ENCODE data around the gene LGALS4.

The LGALS4 gene

GRCh38 chr19:38846097-38846496 is 33.4 kb upstream of the LGALS4 start:
- peaks cover 47% of the 10 kb centered on the region for H3K36me3 Mint-ChIP-seq
- H3K9me3 Mint-ChIP-seq, result no peaks in the 10 kb centered on the region
- H3K4me3 Mint-ChIP-seq, result peak overlapping the region; percentile 47
- H3K4me1 Mint-ChIP-seq, result peaks cover 76% of the 10 kb centered on the region
- peak overlapping the region; percentile 92 for H3K27ac Mint-ChIP-seq
- H3K27me3 Mint-ChIP-seq, result no peaks in the 10 kb centered on the region

- H3K4me1 Mint-ChIP-seq, result peaks cover 81% of the 10 kb centered on the region
- H3K27ac Mint-ChIP-seq, result peak overlapping the region; percentile 92
- H3K4me3 Mint-ChIP-seq, result peak overlapping the region; percentile 80
- peaks cover 50% of the 10 kb centered on the region for H3K36me3 Mint-ChIP-seq
- no peaks in the 10 kb centered on the region for H3K27me3 Mint-ChIP-seq
- H3K9me3 Mint-ChIP-seq, result no peaks in the 10 kb centered on the region
Observed at GRCh38 chr19:38845374-38846024, 32.8 kb upstream of the LGALS4 start.

- H3K36me3 Mint-ChIP-seq, result peaks cover 56% of the 10 kb centered on the region
- peak overlapping the region; percentile 87 for H3K27ac Mint-ChIP-seq
- peaks cover 91% of the 10 kb centered on the region for H3K4me1 Mint-ChIP-seq
- H3K9me3 Mint-ChIP-seq, result no peaks in the 10 kb centered on the region
- peak overlapping the region; percentile 80 for H3K4me3 Mint-ChIP-seq
- no peaks in the 10 kb centered on the region for H3K27me3 Mint-ChIP-seq
Observed at GRCh38 chr19:38844093-38844686, 31.4 kb upstream of the LGALS4 start.

- Mint-ChIP-seq H3K27me3 (no peaks in the 10 kb centered on the region), H3K9me3 (no peaks in the 10 kb centered on the region), H3K36me3 (peaks cover 49% of the 10 kb centered on the region), H3K4me3 (peak overlapping the region; percentile 80), H3K27ac (peak overlapping the region; percentile 72), H3K4me1 (peaks cover 92% of the 10 kb centered on the region)
Observed at GRCh38 chr19:38843175-38843758, 30.5 kb upstream of the LGALS4 start.

GRCh38 chr19:38842439-38843174 is 29.9 kb upstream of the LGALS4 start:
- peaks cover 45% of the 10 kb centered on the region for H3K36me3 Mint-ChIP-seq
- peak overlapping the region; percentile 90 for H3K27ac Mint-ChIP-seq
- H3K4me3 Mint-ChIP-seq, result peak overlapping the region; percentile 80
- H3K27me3 Mint-ChIP-seq, result no peaks in the 10 kb centered on the region
- H3K4me1 Mint-ChIP-seq, result peaks cover 86% of the 10 kb centered on the region
- H3K9me3 Mint-ChIP-seq, result no peaks in the 10 kb centered on the region

- peaks cover 45% of the 10 kb centered on the region for H3K36me3 Mint-ChIP-seq
- H3K27ac Mint-ChIP-seq, result peak overlapping the region; percentile 90
- peaks cover 82% of the 10 kb centered on the region for H3K4me1 Mint-ChIP-seq
- no peaks in the 10 kb centered on the region for H3K27me3 Mint-ChIP-seq
- peak overlapping the region; percentile 80 for H3K4me3 Mint-ChIP-seq
- H3K9me3 Mint-ChIP-seq, result no peaks in the 10 kb centered on the region
Observed at GRCh38 chr19:38841787-38842438, 29.2 kb upstream of the LGALS4 start.

- Mint-ChIP-seq H3K4me1 (peaks cover 79% of the 10 kb centered on the region), H3K4me3 (peak overlapping the region; percentile 80), H3K27ac (no peak overlapping the region), H3K9me3 (no peaks in the 10 kb centered on the region), H3K36me3 (peaks cover 46% of the 10 kb centered on the region), H3K27me3 (no peaks in the 10 kb centered on the region)
Observed at GRCh38 chr19:38841180-38841766, 28.5 kb upstream of the LGALS4 start.

GRCh38 chr19:38840583-38840968 is 27.8 kb upstream of the LGALS4 start:
- peak overlapping the region; percentile 59 for H3K4me3 Mint-ChIP-seq
- H3K36me3 Mint-ChIP-seq, result peaks cover 42% of the 10 kb centered on the region
- no peaks in the 10 kb centered on the region for H3K9me3 Mint-ChIP-seq
- peak overlapping the region; percentile 94 for H3K27ac Mint-ChIP-seq
- no peaks in the 10 kb centered on the region for H3K27me3 Mint-ChIP-seq
- H3K4me1 Mint-ChIP-seq, result peaks cover 72% of the 10 kb centered on the region

- Mint-ChIP-seq H3K9me3 (no peaks in the 10 kb centered on the region), H3K4me1 (peaks cover 67% of the 10 kb centered on the region), H3K4me3 (peak overlapping the region; percentile 47), H3K27ac (peak overlapping the region; percentile 84), H3K27me3 (no peaks in the 10 kb centered on the region), H3K36me3 (peaks cover 39% of the 10 kb centered on the region)
Observed at GRCh38 chr19:38839816-38840582, 27.3 kb upstream of the LGALS4 start.

GRCh38 chr19:38838986-38839761 is 26.4 kb upstream of the LGALS4 start:
- Mint-ChIP-seq H3K27ac (peak overlapping the region; percentile 83), H3K36me3 (peaks cover 35% of the 10 kb centered on the region), H3K9me3 (no peaks in the 10 kb centered on the region), H3K4me3 (peak overlapping the region; percentile 67), H3K4me1 (peaks cover 61% of the 10 kb centered on the region), H3K27me3 (no peaks in the 10 kb centered on the region)

GRCh38 chr19:38838208-38838985 is 25.7 kb upstream of the LGALS4 start:
- peaks cover 28% of the 10 kb centered on the region for H3K36me3 Mint-ChIP-seq
- peak overlapping the region; percentile 67 for H3K4me3 Mint-ChIP-seq
- H3K9me3 Mint-ChIP-seq, result no peaks in the 10 kb centered on the region
- peaks cover 53% of the 10 kb centered on the region for H3K4me1 Mint-ChIP-seq
- peak overlapping the region; percentile 83 for H3K27ac Mint-ChIP-seq
- no peaks in the 10 kb centered on the region for H3K27me3 Mint-ChIP-seq

GRCh38 chr19:38837656-38838121 is 24.9 kb upstream of the LGALS4 start:
- Mint-ChIP-seq H3K27me3 (no peaks in the 10 kb centered on the region), H3K36me3 (peaks cover 23% of the 10 kb centered on the region), H3K4me3 (no peak overlapping the region), H3K27ac (peak overlapping the region; percentile 30), H3K9me3 (no peaks in the 10 kb centered on the region), H3K4me1 (peaks cover 46% of the 10 kb centered on the region)

- H3K36me3 Mint-ChIP-seq, result peaks cover 18% of the 10 kb centered on the region
- H3K9me3 Mint-ChIP-seq, result no peaks in the 10 kb centered on the region
- H3K27me3 Mint-ChIP-seq, result no peaks in the 10 kb centered on the region
- H3K27ac Mint-ChIP-seq, result peak overlapping the region; percentile 30
- no peak overlapping the region for H3K4me3 Mint-ChIP-seq
- peaks cover 43% of the 10 kb centered on the region for H3K4me1 Mint-ChIP-seq
Observed at GRCh38 chr19:38836983-38837626, 24.4 kb upstream of the LGALS4 start.

All from activated naive CD4-positive, alpha-beta T cell treated with anti-CD3 and anti-CD28 coated beads, Interleukin-2, amount 50 U/mL, for 24 hours (primary cell).